Glutamatergic neuron (in vitro differentiated cells): ENCODE results near the gene FALEC. TPM values are rescaled to one million over a fixed set of nuclear protein-coding genes. Genes with fewer than 3 reads are reported as not detected.
A peak's percentile ranks its signal among the peaks of the same experiment; 100 is the strongest.
"Not testable (repeated sequence)": the region's sequence is repeated elsewhere in the genome, so short reads cannot be mapped to it uniquely, and the experiment has no call there.

ENCODE experiments used
- DNase-seq: peaks from one replicate; pipeline ENCODE4 v3.0.0; 2022
- H3K27ac Mint-ChIP-seq: one replicate; pipeline ENCODE4 v1.8.0; 2020; ENCODE audit warnings: mild to moderate bottlenecking, mixed read lengths, inconsistent platforms; ENCODE audit not compliant: unreplicated experiment
- H3K27me3 Mint-ChIP-seq: one replicate; pipeline ENCODE4 v1.8.0; 2020; ENCODE audit warnings: mild to moderate bottlenecking, moderate library complexity, mixed read lengths, inconsistent platforms; ENCODE audit not compliant: unreplicated experiment
- H3K36me3 Mint-ChIP-seq: one replicate; pipeline ENCODE4 v1.8.0; 2020; ENCODE audit warnings: mild to moderate bottlenecking, mixed read lengths, inconsistent platforms; ENCODE audit not compliant: unreplicated experiment
- H3K4me1 Mint-ChIP-seq: one replicate; pipeline ENCODE4 v1.8.0; 2020; ENCODE audit warnings: mild to moderate bottlenecking, low read depth, mixed read lengths, inconsistent platforms; ENCODE audit not compliant: unreplicated experiment
- H3K4me3 Mint-ChIP-seq: one replicate; pipeline ENCODE4 v1.8.0; 2020; ENCODE audit warnings: mild to moderate bottlenecking, mixed read lengths, inconsistent platforms; ENCODE audit not compliant: unreplicated experiment
- H3K9me3 Mint-ChIP-seq: one replicate; pipeline ENCODE4 v1.8.0; 2020; ENCODE audit warnings: mild to moderate bottlenecking, moderate library complexity, mixed read lengths, inconsistent platforms; ENCODE audit not compliant: unreplicated experiment
- CTCF ChIP-seq: fragments of 200-600 bp; sonication (generic); IDR thresholded peaks from one replicate; pipeline ENCODE4 v1.5.0; 2021; ENCODE audit not compliant: partially characterized antibody, unreplicated experiment
- total RNA-seq: library from RNA; stranded (reverse); fragmentation: NEBNext Ultra II Directional; extraction: Animal tissue kit (Norgen Biotek cat#: 25700); gene quantifications from one replicate; pipeline ENCODE4 v1.2.1, GENCODE V29; 2021; ENCODE audit not compliant: unreplicated experiment

Gene FALEC
- total RNA-seq, 1 donor from 2014 or later, result not detected

- Mint-ChIP-seq H3K36me3 (peaks cover 7% of the 10 kb centered on the region), H3K27me3 (peaks cover 8% of the 10 kb centered on the region), H3K9me3 (peaks cover 15% of the 10 kb centered on the region), H3K4me3 (peak overlapping the region; percentile 96), H3K4me1 (peaks cover 14% of the 10 kb centered on the region), H3K27ac (peak overlapping the region; percentile 96)
- DNase-seq, result no peak
- no peak for TF ChIP-seq CTCF
These were observed 62.2 kb downstream of the FALEC start for GRCh38 chr1:150577557-150578271.

- Mint-ChIP-seq H3K27me3 (peaks cover 8% of the 10 kb centered on the region), H3K27ac (peak overlapping the region; percentile 96), H3K4me3 (peak overlapping the region; percentile 96), H3K9me3 (peaks cover 15% of the 10 kb centered on the region), H3K4me1 (peaks cover 14% of the 10 kb centered on the region), H3K36me3 (peaks cover 6% of the 10 kb centered on the region)
- TF ChIP-seq CTCF, result no peak
- DNase-seq, result no peak
These were observed 62.9 kb downstream of the FALEC start for GRCh38 chr1:150578272-150579109.

GRCh38 chr1:150579110-150579944 lies 63.8 kb downstream of the FALEC start, which contains the start of gene MCL1:
MCL1 (minus strand) TSS chr1:150579610; CDS start chr1:150579530, 80 bp downstream.
- Mint-ChIP-seq H3K4me1 (peaks cover 14% of the 10 kb centered on the region), H3K27me3 (peaks cover 8% of the 10 kb centered on the region), H3K9me3 (peaks cover 15% of the 10 kb centered on the region), H3K4me3 (peak within 1 kb of the TSS; percentile 96), H3K36me3 (peaks cover 6% of the 10 kb centered on the region), H3K27ac (peak within 1 kb of the TSS; percentile 97)
- TF ChIP-seq CTCF, result no peak
- DNase-seq, result peak; percentile 94

GRCh38 chr1:150579945-150580642 lies 64.5 kb downstream of the FALEC start:
- Mint-ChIP-seq H3K4me1 (peaks cover 14% of the 10 kb centered on the region), H3K36me3 (peaks cover 6% of the 10 kb centered on the region), H3K27ac (peak overlapping the region; percentile 97), H3K4me3 (peak overlapping the region; percentile 96), H3K27me3 (peaks cover 8% of the 10 kb centered on the region), H3K9me3 (peaks cover 15% of the 10 kb centered on the region)
- no peak for TF ChIP-seq CTCF
- no peak for DNase-seq

GRCh38 chr1:150580966-150581365 lies 65.4 kb downstream of the FALEC start:
- H3K4me3 Mint-ChIP-seq, result peak overlapping the region; percentile 96
- not testable (repeated sequence) for DNase-seq, H3K4me1 Mint-ChIP-seq, H3K27me3 Mint-ChIP-seq, H3K36me3 Mint-ChIP-seq
- H3K27ac Mint-ChIP-seq, result peak overlapping the region; percentile 97
- peaks cover 15% of the 10 kb centered on the region for H3K9me3 Mint-ChIP-seq

GRCh38 chr1:150581437-150581836 lies 65.9 kb downstream of the FALEC start:
- H3K27me3 Mint-ChIP-seq, DNase-seq, H3K4me3 Mint-ChIP-seq, H3K36me3 Mint-ChIP-seq, H3K4me1 Mint-ChIP-seq, H3K27ac Mint-ChIP-seq: not testable (repeated sequence)
- peaks cover 15% of the 10 kb centered on the region for H3K9me3 Mint-ChIP-seq

- H3K9me3 Mint-ChIP-seq, result peaks cover 14% of the 10 kb centered on the region
- not testable (repeated sequence) for H3K27ac Mint-ChIP-seq
These were observed 66.4 kb downstream of the FALEC start for GRCh38 chr1:150581962-150582361.

More at GRCh38 chr1:150581962-150582361, 66.4 kb downstream of the FALEC start:
- not testable (repeated sequence) for H3K4me3 Mint-ChIP-seq, DNase-seq, H3K27me3 Mint-ChIP-seq, H3K4me1 Mint-ChIP-seq, H3K36me3 Mint-ChIP-seq
